ENCODE results near the gene CAMK1G. TPM values are rescaled to one million over a fixed set of nuclear protein-coding genes. Genes with fewer than 3 reads are reported as not detected.

Gene CAMK1G
- total RNA-seq, 2 donors from 2014 or later = 0.17 TPM; not detected in 1

DNA sequence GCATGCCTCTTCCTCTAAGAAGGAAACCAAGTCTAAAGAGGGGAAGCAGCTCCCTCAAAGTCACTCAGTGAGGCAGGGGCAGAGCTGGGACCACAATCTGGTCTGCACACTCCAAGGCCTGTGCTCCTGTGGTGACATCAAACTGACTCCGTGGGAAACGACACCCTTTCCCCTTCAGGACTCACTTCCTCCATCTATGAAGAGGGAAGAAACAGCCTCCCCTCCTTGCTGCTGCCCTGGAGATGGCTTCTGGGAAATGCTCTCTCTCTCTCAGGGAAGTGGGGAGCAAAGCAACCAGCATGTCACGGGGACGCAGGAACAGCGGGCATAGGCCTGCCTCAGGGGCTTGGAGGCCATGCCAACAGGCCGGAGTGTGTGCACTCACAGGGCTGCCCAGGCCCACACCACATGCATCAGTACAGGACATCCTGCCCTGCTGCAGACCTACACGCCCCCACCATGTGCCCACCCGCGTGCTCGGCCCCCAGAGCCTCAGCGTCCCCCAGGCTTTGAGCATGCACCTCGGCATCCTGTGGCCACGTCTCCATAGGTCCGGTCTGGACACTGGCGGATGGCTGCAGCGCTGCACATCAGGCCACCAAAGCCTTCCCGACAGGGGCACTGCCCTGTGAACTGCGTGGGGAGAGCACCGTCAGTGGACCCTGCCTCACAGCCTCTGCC lies 43.0 kb downstream of the CAMK1G start:
- DNase-seq (no peak), ATAC-seq (no peak)
- intact Hi-C loops (cut with DNase I, micrococcal nuclease) = no loop called here

DNA sequence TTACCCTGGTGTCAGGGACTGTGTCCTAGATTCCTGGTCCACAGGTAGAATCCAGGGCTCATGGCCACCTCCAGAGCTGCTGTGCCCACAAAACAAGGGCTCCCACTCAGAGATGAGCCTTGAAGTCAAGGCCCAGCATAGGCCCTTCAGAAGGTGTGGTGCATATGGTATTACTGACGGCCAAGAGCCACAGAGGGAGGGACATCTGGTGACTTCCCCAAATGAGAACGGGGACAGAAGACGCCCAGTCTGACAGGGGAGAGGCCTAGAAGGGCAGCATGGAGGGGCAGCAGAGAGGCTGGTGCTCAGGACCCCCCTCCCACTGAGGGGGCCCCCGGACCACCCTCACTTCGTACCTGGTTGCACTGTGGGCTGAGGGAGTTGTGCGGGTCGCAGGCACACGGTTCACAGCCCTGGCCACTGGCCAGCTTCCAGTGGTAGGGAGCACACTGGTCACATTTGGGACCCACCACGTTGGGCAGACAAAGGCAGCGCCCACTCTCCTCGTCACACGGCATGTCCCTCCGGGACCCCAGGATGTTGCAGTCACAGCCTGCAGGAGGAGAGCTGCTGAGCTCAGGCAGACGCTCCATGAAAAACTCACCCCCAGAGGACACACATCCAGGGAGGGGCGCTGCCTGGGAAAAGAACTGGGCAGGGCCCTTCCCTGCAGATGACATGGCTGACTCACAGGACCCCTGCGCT lies 43.7 kb downstream of the CAMK1G start:
- ATAC-seq = no peak
- no peak for DNase-seq
- intact Hi-C loops (cut with DNase I, micrococcal nuclease) = no loop called here

DNA sequence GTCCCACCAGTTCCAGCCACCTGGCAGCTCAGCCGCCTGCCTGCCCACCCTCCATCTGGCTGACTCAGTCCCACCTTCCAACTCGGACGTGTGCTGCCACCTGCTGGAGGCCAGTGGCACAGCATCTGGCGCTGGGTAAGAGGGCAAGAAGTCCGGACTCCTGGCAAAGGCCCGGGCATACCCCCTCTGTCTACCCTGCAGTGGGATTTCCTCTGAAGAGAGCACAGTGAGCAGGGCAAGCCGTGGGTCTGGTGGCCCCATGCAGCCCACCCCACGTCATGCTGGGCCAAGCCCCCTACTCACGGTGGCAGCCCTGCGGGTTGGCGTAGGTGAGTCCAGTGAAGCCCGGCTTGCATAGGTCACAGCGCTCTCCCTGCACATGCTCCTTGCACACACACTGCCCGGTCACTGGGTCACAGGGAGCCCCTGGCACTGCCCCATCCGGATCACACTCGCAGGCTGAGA lies 44.2 kb downstream of the CAMK1G start:
- intact Hi-C loops (cut with DNase I, micrococcal nuclease) = no loop called here
- DNase-seq (peak; percentile 50 to 70), ATAC-seq (peak; percentile 57)

DNA sequence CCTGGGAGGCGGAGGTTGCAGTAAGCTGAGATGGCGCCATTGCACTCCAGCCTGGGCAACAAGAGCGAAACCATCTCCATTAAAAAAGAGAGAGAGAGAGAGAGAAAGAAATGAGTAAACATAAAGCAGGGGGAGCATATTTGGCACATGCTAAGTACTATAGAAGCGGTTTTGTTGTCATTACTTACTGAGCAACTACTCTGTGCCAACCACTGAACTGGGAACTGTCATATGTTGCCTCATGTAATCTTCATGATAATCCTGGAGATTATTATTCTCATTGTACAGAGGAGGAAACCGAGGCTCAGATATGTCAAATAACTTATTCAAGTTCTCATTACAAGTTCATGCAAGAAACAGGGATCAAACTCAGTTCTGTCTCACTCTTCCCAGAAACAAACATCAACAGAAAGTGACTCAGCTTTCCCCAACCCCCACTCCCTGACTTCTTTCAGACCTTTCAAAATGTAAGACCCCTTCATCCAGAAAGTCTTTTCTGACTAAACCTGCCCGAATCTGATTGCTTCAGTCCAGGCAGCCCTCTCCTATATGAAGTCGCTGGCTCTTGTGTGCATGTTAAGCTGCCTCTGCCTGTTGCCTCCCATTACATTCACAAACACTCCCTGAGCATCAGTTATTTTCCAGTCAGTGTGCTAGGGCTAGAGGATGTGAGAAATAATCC lies 45.2 kb downstream of the CAMK1G start:
- no peak for DNase-seq
- no peak for ATAC-seq
- intact Hi-C loops (cut with DNase I, micrococcal nuclease) = no loop called here

DNA sequence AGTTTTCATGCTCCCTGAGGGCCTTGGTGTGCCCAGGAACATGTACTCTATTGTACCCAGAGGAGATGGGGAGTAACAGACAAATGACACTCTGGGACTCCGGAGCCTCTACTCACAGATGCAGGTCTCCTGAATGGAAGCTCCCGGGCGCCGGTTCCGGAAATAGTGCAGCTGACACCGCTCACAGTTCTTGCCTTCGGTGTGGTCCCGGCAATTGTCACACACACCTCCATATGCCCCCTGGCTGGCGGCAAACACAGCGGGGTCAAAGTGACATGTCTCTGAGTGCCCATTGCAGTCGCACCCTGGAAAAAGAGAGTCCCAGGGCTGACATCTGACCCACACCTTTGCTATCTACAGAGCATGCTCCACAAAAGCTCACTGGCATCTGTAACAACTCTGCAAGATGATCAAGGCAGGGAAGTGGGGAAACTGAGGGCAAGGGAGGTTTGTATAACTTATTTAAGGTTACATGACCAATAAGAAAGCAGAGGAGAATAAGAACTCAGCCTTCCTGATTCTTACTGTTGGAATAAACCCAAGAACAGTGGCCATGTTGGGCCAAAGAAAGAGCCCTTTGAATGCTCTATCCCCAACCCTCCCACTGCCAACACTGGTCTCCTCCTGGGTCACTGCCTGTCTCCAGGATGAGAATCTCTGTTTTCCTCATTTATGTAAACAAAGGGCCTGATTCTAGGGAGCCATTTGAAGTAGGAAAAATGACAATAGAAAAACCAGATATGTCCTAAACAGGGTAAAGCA lies 46.3 kb downstream of the CAMK1G start:
- DNase-seq = no peak
- no peak for ATAC-seq
- intact Hi-C loops (cut with DNase I, micrococcal nuclease) = loop anchor here in 1 of 2 donors (10.0 kb wide), 1 partner anchor 65 kb away; no protein-coding TSS in a partner anchor

DNA sequence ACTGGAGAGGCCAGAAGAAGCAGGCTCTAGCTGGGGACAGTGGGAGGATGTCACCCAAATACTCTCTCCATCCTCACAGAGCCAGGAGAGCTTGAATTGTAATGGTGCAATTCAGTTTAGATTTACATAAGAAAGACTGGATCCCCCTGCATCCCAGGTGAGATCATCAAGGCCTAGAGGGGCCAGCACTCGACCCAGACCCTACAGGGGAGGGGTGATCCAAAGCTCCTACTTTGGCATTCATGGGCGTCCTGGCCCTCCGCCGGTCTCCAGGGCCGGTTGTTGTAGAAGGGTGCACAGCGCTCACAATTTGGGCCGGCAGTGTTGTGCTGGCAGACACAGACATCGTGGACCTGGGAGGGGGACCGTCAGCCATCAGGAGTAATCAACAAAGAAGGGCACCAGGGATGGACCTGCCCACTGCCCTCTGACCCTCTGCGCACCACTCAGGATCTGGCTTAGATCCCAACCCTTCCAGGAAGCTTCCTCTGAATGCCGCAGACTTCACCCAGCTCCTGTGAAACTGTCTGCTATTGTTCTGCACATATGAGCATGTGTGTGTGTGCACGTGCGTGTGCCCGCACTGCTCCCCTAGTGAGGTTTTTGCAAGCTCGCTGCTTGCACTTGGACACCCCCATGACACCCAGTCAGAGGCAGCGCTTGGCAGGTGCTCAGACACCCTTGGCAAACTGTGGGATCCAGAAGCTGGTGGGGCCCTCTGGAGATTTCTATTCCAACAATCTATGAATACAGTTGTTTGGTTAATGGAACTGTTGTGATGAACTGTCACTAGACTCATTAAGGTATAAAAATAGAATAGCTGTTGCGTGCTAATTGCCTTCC lies 47.1 kb downstream of the CAMK1G start:
- no peak for DNase-seq
- peak; percentile 82 for ATAC-seq
- intact Hi-C loops (cut with DNase I, micrococcal nuclease) = loop anchor here in 1 of 2 donors (10.0 kb wide), 1 partner anchor 64 kb away; no protein-coding TSS in a partner anchor

DNA sequence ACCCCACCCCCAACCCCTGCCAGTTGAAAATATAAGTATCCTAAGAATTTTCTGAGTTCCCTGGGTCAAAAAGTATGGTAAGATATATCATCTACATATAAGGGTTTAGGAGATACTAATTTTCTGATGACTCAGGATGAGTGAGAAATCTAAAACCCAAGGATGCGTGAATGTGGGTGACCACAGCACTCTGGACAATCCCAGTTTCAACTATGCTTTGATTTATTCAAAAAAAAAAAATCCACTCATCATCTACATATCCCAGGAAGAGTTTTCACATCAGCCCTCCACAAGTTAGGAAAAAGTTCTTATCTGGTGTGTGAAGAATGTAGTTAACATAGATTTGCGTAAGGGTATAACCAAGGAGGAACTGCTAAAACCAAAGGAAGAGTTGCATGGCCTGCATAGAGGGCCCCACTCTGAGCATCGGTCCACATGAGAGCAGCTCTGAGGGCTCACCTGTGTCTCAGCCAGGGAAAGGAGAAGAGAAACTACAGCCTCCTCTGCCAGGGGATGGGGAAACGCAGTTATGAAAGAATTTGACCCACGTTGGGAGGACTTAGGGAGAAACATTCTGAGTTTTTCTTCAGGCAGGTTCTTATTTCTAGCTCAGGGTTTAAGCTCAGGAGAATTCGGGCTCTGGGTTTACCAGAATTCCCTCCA lies 50.0 kb downstream of the CAMK1G start:
- DNase-seq (no peak), ATAC-seq (no peak)
- intact Hi-C loops (cut with DNase I, micrococcal nuclease) = loop anchor here in 1 of 2 donors (10.0 kb wide), 1 partner anchor 61 kb away; no protein-coding TSS in a partner anchor

DNA sequence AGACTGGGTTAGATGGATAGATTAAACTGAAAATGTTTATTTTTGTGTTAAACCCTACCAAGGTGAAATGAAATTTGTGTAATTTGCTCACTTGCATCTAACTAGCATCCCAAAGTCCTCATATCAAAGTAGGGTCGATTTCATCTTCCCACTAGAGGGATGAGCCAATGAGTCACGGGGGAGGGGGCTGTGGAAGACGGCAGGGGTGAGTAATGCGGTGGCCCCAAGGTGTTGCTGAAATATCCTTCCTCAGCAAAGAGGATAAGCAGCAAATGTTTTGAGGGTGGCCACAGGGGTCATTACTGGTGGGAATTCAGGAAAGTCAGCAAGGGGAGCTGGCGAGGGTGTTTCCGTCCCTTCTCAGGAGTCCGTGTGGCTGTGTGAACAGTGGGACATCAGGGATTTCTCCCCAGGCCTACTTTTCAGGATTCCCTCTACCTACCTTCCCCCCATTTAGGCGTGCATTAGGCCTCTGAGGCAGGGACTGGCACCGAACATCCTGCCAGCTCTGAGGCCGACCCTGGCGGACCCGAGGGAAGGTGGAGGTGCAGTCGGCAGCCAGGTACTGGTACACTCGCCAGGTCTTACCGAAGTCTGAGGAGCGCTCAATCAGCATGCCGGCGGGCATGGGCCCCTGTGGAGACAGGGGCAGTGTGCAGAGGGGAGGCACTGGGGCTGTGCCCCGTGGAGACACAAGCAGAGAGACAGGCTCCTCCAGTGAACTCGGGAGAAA lies 50.7 kb downstream of the CAMK1G start:
- intact Hi-C loops (cut with DNase I, micrococcal nuclease) = loop anchor here in 1 of 2 donors (10.0 kb wide), 1 partner anchor 61 kb away; no protein-coding TSS in a partner anchor
- ATAC-seq (no peak), DNase-seq (no peak)

DNA sequence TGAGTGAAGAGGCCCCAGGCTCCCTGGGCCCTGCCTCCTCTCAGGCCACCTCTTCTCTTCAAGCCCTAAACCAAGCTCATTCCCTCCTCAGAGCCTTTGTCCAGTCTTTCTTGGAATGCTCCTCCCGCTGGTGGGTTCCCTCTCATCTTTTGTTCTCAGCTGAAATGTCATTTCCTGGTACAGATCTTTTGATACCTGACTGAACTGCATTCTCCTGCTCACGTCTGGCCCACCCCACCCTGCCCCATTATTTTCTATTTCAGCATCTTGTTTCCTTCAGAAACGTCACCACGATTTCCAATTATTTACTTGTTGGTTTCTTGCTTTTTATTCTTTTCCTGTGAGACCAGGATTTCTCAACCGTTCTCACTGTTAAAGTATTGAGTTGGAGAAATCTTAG lies 52.3 kb downstream of the CAMK1G start:
- DNase-seq (no peak), ATAC-seq (no peak)
- intact Hi-C loops (cut with DNase I, micrococcal nuclease) = loop anchor here in 1 of 2 donors (10.0 kb wide), 1 partner anchor 59 kb away; no protein-coding TSS in a partner anchor

DNA sequence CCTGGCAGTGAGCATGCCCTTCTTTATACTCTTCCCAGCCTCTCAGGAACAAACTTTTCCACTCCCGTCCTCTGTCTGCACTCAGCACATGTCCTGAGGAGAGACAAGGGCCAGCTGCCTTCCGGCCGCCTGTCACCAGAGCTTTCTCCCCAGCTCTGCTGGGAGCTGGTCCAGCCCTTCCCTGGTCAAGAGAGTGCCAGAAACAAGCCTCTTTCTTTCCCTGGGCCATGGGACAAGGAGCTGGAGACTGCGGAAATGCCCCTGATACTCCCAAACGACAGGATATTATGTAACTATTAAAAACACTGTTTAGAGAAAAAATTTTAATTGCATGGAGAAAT lies 58.3 kb downstream of the CAMK1G start:
- DNase-seq (peak; percentile 54 to 74), ATAC-seq (no peak)
- intact Hi-C loops (cut with DNase I, micrococcal nuclease) = no loop called here

DNA sequence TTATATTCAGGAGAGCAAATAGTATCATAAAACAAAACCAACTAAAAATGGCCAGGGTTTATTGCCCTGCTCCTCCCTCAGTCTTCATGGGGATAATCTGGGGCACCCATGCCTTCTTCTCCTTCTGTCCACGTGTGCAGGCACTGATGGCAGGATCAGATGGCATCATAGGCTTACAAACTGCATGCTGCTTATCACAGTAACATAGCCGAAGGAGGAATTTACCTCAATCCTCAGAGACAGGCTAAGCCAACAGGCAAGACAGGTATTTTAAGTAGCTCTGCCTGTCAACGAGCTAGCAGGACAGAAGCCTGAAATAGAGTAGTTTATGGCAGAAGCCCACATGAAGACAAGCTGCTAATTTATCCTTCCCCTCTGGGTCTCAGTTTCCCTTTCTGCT lies 59.3 kb downstream of the CAMK1G start:
- DNase-seq = peak in 1 of 2 donors; percentile 76
- ATAC-seq = peak; percentile 95

DNA sequence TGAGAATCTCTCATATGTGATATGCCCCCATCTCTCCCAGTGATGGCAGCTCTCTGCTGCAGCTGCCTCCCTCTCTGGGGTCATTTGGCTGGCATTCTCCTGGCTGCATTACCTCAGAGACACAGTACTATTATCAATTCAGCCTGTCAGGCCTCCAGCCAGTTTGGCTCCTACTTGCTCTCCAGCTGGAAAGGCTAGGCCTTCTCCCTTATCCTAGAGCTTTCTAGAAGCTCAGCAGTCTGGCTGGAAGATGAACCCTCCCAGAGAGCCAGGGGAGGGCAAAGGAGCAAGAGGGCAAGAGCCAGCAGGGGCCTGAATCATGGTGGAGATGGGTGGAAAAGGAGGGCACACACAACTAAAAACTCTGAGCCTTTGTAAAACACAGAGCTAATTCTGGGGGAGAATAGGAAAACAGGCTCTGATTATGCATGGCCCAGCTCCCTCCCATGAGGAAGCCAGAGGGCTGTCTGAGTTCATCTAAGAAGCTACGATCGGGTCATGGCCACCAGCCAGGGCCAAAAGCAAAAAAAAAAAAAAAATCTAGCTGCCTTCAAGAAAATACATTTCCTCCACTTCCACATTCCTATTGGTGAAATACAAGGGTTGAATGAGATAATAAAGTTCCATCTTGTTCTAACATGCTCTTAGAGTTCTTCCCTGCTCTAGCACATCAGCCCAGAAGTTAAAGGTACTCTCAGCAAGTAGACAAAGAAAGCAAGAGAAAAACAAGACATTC lies 59.9 kb downstream of the CAMK1G start:
- DNase-seq = no peak
- intact Hi-C loops (cut with DNase I, micrococcal nuclease) = no loop called here
- peak; percentile 46 for ATAC-seq

More for the DNA sequence above, 59.3 kb downstream of the CAMK1G start:
- intact Hi-C loops (cut with DNase I, micrococcal nuclease) = no loop called here

DNA sequence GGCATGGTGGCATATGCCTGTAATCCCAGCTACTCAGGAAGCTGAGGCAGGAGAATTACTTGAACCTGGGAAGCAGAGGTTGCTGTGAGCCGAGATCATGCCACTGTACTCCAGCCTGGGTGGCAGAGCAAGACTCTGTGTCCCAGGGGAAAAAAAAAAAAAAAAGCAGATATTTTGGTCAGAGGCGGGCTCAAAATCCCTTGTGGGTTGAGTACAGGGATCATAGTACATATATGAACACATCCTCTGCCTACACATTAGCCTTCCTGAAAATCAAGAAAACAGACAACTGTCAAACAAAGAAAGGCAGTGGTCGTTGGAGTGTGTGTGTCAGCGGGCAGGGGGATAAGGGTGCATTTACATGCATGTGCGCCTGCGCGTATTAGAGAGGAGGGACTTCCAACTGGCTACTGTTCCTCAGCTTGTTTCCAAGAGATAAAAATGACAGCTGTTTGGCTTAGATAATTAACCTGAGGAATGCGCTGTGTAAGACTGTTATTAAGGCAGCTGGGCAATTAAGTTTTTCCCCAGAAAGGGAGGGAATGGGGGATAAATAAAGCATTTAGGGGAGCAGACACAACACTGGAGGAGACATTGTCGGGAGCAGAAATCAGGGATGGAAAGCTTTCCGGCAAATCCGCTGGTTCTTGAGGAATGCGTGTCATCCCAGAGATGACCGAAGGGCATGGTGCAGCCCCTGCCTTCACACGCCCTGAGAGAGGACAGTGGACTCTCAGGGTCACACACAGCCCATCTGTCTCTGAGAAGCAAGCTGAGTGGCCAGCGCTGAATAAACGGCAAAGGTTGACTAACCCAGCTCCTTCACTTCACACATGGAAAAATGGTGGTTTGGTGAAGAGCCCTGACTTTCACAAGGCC lies 62.3 kb downstream of the CAMK1G start:
- ATAC-seq (no peak), DNase-seq (no peak)
- intact Hi-C loops (cut with DNase I, micrococcal nuclease) = no loop called here

DNA sequence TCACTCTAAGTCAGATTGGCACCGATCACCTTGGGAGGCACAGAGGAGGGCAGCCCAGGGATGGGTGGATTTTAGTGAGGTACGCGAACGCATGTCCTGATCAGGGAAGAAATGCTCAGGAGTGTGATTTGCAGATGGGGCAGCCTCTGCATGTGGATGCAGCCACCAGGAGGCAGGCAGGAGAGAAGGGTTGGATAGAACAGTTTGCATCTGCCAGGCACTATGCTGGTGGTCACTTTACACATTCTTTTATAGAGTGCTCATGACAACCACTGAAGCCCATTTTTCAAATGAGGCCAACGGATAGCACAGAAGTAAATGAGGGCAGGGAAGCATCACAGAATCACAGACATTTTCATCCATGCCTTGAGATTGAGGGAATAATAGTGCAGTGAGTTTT lies 63.0 kb downstream of the CAMK1G start:
- no peak for DNase-seq
- ATAC-seq = no peak
- intact Hi-C loops (cut with DNase I, micrococcal nuclease) = no loop called here

DNA sequence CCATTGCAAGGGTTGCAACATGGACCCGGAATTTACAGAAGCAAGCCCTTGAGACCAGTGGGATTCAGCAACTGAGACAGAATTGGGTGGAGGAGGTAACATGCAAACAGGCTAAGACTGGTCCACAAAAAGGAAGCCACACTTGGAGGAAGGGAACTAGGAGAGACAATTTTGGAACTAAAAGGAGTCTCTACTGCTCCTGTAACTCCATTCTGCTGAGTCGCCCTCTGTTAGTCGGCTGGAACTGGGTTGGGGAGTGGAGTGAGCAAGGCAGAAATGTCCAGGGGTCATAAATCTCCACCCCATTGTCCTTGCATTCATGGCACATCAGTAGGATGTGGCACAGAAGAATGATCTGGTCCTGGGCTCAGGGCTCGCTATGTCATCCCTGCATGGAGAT lies 63.6 kb downstream of the CAMK1G start:
- DNase-seq = no peak
- intact Hi-C loops (cut with DNase I, micrococcal nuclease) = no loop called here
- no peak for ATAC-seq

Measured in left colon (tissue), 2 donors.